Thyroid gland (tissue), 4 donors: ENCODE data around the gene KAT14.

Experiments used
- POLR2A ChIP-seq, 2 donors: fragments of 450-650 bp; IDR thresholded peaks; one replicate each; pipeline ENCODE4 v1.6.1; 2017; ENCODE audit warnings: antibody characterized with exemption in 2 of 2, mild to moderate bottlenecking in 2 of 2, moderate library complexity in 1 of 2
- TF ChIP-seq, protein P1 (sequence below), 6 experiments: fragments of 200-600 bp in 3 of 6; fragments of 450-650 bp in 3 of 6; sonication (generic) in 3 of 6; IDR thresholded peaks; one replicate each; pipeline ENCODE4 v1.5.1; 2016 to 2019; ENCODE audit warnings: antibody characterized with exemption in 6 of 6, mild to moderate bottlenecking in 2 of 6, inconsistent platforms in 1 of 6, moderate library complexity in 1 of 6

DNA sequence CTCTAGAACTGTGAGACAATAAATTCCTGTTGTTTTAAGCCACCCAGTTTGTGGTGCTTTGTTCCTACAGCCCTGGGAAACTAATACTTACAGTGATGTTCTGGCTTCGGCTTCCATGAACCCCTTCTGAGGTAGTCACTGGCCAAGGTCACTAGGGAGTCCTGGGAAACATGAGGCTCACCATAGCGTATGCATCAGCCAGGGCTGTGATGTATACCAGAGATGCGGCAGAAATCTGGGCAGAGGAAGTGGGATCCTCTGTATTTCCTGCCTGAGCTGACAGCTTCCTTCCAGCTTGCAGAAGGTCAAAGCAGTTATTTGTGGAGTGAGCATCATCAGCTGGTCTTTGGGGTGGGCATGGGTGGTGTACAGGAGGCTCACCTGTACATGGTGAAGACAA lies 27.9 kb downstream of the KAT14 start:
- TF ChIP-seq POLR2A (IDR thresholded peaks at IDR 0.05): no peak
- TF ChIP-seq, protein P1, sequence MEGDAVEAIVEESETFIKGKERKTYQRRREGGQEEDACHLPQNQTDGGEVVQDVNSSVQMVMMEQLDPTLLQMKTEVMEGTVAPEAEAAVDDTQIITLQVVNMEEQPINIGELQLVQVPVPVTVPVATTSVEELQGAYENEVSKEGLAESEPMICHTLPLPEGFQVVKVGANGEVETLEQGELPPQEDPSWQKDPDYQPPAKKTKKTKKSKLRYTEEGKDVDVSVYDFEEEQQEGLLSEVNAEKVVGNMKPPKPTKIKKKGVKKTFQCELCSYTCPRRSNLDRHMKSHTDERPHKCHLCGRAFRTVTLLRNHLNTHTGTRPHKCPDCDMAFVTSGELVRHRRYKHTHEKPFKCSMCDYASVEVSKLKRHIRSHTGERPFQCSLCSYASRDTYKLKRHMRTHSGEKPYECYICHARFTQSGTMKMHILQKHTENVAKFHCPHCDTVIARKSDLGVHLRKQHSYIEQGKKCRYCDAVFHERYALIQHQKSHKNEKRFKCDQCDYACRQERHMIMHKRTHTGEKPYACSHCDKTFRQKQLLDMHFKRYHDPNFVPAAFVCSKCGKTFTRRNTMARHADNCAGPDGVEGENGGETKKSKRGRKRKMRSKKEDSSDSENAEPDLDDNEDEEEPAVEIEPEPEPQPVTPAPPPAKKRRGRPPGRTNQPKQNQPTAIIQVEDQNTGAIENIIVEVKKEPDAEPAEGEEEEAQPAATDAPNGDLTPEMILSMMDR (IDR thresholded peaks at IDR 0.05): no peak
